NCI-H2196 (cell line): Measurements from ENCODE around the gene SLC1A3.

ENCODE experiments used
- DNase-seq: peaks from one replicate; lab custom pipeline; 2025; ENCODE audit not compliant: unreplicated experiment; lab: John Stamatoyannopoulos, UW

SLC1A3 gene

DNA sequence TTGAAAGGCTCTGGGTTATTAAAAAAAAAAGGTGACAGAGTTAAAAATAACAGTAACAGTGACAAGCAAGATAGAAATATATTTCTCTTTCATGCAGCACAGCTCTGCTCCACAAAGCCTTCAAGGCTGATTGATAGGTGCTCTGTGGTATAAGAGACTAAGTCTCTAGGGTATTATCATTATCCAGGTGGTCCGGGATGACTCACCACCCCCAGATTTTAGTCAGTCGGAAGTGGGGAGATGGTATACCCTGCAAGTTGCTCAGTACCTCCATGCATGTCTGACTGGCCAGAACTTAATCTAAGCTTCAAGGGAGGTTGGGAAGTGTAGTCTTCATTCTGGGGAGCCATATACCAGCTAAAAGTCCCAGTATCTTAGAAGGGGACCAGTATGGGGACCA, 76.1 kb downstream of the SLC1A3 start:
- DNase-seq, result no peak

DNA sequence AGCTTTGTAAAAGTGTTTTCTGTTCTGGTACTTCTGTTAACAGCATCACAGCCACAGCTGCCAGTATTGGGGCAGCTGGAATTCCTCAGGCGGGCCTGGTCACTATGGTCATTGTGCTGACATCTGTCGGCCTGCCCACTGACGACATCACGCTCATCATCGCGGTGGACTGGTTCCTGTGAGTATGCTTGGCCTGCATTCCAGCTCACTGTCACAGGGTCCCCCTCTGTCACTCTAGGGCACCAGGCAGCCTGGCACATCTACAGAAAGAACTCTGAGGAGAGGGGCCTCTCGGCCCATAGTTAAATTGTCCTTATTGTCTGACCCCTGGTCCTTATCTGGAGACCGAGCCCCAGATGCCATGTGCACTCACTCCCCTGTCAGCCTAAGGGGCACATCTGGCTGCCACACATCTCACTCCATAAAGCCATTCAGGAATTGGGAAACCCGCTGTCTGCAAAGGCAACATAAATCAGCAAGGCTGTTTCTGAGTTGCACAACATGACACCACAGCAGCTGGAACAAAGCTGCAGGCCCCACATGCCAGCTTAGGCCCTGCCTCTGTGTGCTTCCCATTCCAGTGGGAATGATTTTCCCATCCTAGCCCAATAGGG, 77.5 kb downstream of the SLC1A3 start:
- DNase-seq, result no peak

DNA sequence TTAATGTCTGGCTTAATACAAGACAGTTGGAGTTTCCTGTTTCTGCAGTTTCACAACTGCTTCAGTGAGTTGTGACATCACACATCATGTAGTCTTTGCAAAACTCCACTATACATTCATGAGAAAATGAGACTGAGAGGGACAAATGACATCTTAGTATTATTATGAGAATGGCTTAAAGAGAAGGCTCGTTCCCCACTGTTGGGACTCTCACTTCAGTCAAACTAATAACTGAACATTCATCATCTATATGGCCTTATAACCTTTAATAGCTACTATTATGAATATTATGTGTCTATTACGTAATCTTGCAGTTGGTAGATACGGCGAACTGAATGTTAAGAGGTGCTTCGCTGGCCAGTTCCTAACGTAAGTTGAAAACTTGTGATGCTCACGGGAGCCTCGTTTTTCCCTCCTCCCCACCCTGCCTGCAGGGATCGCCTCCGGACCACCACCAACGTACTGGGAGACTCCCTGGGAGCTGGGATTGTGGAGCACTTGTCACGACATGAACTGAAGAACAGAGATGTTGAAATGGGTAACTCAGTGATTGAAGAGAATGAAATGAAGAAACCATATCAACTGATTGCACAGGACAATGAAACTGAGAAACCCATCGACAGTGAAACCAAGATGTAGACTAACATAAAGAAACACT, 79.4 kb downstream of the SLC1A3 start:
- DNase-seq, result no peak

DNA sequence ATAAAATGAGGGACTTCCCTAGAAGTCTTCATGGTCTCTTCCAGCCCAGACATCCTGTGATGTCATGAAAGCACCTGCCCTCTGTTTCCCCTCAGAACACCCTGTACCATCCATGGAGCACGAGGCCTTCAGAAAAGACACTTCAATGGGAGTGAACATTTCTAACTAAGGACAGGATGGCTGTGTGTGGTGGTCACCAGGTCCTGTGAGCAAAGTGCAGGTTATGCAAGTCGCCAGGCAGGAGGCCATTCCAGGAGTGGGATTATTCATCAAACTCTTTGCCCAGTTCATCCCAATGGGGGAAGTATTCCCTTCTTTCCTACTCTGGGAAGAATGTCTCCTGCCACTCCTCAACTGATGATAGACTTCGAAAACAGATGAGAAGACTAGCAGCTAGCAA, 80.5 kb downstream of the SLC1A3 start:
- DNase-seq, result no peak

DNA sequence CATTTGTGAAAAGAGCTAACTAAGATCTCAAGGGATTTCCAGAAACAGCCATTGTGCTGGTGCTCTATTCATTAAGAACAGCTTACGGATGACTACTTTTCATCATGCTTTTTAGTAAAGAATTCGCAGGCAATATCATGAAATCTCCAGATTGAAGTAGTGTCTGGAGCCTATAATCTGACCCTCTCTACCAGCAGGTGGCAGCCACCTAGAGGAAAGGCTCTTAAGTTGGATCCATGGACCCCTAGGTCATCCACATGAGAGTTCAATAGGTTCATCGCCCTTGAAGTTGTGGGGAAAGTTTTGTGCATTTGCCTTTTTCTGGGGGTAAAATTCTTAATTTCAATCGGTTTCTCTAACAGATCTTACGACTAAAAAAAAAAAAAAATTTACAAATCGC, 82.3 kb downstream of the SLC1A3 start:
- no peak for DNase-seq

DNA sequence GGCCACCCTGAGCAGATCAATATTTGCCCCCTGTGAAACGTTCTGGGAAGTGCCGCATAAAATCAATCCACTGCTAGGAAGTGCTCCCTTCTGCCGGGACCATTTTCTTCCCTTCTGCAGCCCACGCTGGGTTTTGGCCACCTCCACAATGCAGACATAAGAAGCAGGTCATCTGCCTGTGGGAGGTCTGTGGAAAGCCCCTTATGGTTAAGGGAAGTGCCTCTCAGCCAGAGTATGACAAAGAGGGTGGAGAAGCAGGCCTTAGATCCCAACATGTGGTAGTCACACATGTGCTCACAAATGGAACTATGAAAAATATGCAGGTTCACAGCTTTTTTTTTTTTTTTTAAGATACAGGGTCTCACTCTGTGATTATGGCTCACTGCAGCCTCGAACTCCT, 82.8 kb downstream of the SLC1A3 start:
- no peak for DNase-seq

DNA sequence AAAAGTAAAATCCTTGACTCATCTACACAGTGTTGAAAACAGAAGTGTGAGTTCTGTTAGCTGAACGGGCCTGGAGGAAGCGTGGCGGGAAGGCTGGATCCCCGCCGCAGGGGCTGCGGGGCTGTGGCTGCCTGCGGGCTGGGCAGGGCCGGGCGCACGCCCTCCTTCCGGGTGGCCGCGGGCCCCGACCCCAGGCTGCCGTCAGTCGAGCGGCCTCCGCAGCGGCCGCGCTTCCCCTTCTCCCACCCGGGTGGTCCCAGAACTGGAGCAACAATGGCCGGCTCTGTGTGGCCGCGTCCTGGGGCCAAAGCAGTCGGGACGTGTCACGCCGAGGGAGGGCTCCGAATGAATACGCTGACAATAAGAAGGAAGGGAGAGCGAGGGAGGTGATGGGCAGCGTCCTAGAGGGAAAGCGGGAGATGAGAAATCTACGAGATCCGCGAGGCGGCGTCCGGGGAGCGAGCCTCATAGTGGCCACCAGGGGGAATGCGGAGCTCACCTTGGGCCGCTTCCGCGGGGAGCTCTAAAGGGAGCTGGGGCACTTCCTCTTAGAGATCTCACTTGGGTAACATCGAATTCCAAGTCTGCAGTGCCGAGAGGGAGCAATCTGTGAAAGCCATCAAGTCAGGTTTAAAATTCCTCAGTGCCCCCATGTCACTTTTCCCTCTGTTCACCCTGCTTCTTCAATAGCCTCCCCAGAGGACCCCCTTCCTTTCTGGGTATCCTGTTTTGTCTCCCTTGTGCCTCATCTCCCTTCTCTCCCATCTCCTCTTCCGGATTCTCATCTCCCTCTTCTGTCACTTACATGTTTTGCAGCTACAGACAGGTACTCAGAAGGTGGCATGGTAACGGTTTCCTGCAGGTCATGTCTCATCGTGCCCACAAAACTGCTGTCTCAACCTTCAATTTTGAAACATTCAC, 83.9 kb downstream of the SLC1A3 start:
- peak; percentile 69 for DNase-seq

DNA sequence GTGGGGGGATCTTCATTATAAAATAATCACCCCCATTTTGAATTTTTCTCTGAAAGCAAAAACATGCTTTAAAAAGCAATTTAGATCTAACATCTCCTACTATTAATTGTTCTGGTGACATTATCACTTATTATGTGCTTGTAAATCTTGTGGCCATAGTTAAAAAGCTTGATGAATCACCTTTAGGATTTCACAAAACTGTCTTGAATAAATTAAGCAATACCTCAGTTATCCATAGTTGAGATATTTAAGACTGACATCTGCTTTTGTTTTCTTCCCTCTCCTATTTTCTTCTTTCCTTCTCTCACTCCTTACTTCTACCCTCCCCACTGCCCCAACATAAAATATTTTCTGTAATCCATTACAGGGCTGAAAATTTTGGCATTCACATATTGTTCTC, 84.8 kb downstream of the SLC1A3 start:
- DNase-seq, result no peak

DNA sequence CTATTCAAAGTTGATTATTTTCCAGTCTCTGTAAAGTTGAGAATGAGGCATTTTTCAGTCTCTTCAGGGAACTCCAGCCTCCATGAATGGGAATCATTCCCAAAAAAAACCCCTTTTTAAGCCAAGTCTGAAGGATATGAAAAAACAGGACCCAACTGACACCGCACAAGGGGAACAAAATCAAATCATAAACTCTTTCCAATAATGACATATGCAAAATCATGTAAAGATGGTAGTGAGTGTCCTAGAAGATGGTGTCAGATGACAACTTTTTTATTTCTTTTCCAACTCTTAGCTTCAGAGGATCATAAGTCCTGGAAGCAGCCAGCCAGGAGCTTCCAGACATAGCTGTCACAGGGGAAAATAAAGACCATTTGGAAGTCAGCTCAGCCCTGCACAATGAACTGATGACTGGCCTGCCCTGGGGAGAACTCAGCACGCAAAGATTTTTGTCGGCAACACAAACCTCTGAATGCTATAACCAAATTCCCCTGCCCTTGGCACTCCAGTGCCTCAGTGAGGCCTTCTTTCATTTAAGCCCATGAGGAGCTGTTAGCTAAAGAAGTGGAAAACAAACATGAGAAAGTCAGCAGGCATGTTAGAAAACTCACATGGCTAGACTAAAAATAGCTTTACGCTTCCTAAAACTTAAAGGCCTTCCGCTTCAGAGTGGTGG, 85.4 kb downstream of the SLC1A3 start:
- DNase-seq, result no peak

DNA sequence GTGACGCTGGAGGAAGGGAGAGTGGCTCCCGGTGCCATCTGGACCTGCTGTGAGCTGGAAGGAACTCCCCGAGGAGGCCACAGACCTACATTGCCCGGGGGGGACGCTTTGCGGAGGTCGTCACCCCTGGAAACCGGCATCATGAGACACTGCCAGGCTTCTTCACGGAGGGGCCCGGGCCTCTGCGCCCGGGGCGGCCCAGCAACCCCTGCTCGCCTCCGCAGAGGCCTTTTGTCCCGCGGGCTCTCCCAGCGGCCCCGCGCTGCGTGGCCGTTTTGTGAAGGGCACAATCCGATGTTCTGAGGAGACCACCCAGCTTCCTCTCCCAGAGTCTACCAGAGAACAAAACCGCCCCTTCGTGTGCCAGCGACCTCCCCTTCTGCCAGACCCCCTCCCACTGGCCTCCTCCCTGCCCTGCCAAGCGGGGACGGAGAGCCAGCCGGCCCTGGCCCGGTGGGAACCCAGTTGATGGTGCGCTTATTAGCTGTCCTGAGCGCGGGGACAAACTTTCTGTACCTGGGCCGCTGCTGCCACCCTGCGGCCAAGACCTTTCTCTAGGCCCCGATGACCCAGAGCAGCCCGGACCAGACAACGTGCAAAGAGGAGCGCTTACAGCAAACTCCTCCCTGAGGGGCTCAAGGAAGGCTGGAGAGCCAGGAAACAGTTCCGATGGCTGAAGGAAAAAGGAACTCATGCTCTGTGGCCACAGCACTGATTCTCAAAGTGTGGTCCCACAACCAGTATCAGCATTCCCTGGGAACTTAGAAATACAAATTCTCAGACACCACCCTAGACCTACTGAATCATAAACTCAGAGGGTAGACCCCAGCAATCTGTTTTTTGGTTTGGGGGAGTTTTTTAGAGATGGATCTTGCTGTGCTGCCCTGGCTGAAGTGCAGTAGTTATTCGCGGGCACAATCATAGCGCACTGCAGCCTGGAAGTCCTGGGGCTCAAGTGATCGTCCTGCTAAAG, 86.7 kb downstream of the SLC1A3 start:
- peak; percentile 13 for DNase-seq

DNA sequence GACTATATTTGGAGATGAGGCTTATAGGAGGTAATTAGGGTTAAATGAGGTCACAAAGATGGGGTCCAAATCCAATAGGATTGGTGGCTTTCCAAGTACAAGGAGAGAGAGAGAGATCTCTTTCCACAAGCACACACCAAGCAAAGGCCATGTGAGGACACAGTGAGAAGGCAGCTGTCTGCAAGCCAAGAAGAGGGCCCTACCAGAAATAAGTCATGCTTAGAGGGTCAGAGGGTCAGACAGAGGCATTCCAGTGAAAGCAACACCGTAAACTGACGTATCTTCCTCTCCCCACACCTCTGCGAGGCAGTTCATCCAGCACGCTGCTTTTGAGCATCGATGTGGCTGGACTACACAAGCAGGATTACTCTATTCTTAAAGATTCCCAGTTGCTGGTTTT, 87.9 kb downstream of the SLC1A3 start:
- no peak for DNase-seq

DNA sequence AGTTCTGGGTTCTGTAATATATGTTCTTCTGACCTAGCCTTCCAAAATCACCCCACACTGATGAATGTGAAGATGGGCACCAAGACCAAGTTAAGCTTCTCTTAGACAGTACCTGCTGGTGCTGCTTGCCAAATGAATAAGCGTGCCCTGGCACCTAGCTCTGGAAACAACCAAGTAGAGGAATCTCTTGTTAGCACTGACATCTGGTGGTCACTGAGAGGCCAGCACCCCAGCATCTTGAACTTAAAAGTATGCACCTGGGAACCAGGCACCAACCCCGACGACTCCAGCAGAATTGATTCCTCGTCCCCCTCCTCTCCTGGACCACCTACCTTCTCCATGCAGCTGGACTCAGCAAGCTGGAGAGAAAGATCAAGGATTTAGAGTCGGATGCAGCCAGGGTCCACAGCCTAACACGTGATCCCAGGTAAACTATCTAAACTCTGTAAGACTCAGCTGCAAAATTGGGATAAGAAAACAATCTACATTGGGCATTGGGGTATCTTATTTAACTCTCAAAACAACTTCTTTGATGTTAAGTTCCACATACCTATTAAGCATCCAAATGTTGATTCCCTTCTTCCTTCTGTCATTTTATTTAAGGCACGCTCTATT, 89.8 kb downstream of the SLC1A3 start:
- peak; percentile 44 for DNase-seq

DNA sequence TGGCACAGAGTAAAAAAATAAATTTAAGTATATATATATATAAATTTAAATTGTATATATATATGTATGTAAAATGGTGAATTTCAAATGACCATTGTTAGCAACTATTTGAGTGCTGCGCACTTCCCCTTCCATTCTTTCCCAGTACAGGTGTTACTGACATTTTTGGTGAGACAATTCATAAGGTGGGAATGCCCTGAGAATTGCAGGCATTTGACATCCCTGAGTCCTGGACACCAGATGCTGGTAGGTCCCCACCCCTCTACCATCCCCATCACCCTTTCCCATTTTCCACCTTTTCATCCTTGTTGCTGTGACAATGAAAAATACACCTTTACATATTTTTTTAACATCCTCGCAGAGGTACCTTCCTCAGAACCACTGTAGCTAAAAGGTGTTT, 91.6 kb downstream of the SLC1A3 start:
- DNase-seq, result no peak

DNA sequence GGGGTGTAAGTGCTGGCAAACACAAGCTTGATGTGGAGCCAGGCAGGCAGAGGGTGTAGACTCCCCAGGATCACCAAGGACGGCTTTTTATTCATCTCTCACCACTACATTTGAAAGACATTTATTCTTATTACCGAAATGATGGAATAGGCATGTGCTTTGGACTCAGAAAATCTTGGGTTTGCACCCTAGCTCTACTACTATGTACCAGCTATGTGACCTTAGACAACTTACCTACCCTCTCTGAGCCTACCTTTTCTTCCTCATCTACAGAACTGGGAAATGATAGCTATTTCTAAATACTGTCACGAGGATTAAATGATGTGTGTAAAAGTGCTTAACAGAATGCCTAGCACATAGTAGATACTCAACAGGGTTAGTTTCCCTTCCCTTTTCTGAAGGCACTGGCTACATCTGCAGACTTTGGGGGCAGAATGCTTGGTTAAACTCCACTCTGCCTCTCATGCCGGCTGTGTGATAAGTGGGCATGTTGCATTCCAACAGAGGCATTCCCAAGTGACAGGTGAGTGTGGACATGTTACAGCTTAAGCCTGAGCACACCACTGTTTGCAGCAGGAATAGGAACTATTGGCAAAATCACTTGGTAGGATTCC, 94.8 kb downstream of the SLC1A3 start:
- DNase-seq, result no peak

DNA sequence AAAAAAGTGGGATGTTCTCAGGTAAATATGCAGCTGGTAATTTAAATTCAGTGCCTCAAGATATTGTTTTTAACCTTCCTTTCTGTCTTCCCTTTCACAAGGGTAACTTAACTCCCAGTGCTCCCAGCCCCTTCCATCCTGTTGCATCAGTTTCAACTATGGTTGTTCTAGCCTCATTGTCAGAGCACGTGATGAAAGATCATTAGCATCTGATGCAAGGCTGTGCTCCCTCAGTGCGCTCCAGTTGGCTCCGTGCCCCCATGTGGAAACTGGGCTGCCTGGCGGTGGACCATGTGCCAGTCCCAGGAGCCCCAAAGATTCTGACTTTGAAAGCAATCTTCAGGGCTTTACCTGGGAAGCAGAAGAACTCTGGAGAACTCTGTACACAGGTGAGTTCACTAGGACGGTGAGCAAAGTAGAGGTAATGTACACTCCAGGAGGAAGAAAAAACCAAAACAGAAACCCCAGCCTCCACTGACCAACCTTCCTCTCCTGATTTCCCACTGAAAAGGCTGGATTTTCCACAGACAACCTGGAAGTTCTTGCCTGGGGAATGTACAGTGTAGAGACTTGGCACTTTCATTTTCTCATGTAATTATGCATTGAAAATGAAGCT, 96.9 kb downstream of the SLC1A3 start:
- DNase-seq, result no peak

DNA sequence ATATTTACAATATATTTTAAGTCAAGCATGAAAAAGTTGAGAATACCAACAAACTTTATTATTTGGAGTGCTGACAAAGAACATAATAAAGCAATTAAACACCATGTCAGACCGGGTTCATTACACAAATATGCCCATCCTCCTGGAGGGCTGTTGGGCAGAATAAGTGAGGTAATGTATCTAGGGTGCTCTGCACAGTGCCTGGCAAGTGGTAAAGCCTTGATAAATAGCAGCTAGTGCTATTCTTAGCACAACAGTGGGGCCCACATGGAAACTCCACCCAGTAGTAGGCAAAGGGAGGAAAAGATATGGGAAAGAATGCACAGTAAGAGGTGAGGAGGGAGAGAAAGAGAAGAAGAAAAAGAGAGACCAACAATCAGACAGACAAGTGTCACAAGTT, 97.7 kb downstream of the SLC1A3 start:
- no peak for DNase-seq

DNA sequence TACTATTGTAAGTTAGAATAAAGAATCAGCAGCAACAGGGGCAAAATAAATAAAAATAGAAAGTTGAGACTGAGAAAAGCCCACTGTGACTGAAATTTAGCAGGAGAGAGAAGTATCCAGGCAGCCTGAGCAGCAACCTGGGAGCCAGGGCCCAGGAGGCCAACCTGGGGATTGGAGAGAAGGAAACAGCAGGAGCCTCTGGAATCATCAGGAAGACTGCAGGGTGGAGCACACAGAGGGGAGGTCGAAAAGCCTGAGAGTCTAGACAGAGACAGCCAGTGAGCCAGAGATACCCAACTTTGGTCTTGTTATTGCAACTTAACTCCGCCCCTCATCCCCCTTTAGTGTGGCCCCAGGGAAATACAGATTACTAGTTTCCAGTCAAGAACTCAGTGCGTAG, 98.6 kb downstream of the SLC1A3 start:
- no peak for DNase-seq

DNA sequence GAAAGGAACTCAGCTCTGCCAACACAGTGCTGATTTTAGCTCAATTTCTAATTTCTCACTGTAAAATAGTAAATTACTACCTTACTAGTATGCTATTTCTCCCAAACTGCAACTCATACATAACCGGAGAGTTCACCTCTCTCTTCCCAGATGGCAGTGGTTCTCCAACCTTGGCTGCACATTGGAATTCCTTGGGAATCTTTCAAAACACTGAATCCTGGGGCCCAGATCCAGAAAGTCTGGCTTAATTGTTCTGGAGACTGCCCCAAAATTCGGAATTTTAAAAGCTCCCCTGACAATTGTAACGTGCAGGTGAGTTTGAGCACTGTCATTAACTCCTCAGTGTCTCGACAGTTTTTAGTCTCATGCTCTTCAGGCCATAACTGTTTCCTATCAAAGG, 100.3 kb downstream of the SLC1A3 start:
- DNase-seq, result no peak

DNA sequence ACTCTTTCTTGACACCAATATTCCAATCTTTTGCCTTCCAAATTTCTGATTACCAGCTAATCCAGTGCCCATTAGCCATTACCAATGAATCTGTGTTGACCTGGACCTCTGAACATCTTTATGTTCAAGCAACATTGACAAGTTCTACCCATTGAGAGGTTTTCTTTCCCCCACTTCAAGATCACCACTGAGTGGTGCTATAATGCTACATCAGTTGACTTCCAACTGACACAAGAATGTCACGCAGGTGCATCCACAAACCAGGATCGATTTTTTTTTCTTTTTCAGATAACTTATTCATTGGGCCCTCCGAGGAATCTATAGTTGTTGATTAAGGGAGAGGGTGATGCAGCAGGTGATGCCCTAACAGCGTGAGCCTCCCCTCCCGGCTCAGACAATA, 102.6 kb downstream of the SLC1A3 start:
- DNase-seq, result no peak
